GM19351 (cell line): ENCODE data around the gene COX7A1.
"Not testable (repeated sequence)": the region's sequence is repeated elsewhere in the genome, so short reads cannot be mapped to it uniquely, and the experiment has no call there.

ENCODE experiments used
- ATAC-seq: cut with Tn5 transposase; IDR thresholded peaks from one replicate; pipeline ENCODE4 v1.9.1; 2021; ENCODE audit warnings: mild to moderate bottlenecking, moderate library complexity; ENCODE audit not compliant: unreplicated experiment

COX7A1 gene

DNA sequence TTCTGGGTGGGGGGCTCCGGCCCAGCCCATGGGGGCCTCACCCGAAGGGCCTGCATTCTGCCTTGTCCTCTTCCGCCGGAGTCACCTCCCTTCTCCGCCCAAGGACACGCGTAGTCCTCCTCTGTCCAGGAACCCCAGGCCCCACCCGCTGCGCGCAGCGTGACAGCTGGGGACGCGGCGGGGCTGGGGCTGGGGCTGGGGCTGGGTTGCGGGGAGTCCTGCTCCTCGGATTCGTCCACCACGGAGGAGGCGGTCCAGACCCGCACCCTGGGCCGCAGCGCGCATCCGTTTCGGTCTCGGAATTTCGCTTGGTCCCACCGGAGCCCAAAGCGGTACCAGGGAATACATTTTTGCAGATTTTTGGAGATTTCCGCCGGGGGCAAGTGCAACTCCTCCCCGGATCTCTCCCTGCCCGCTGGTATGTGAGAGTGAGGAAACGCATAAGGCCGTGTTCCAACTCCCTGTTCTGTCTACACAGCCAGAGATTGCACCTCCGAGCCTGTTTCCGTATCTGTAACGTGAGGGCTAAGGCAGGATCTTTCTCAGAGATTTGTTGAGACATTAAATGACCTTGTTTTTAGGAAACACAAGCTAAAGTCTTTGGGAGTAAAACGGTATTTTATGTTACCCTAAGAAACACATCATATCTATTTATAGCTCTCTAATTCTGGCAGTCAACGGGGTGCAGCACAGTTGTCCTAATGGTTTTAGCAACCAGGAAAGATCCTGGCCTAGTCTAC is at the start of gene COX7A1:
COX7A1 (minus strand) TSS at position 96 of the 740 bp plus-strand sequence; CDS start at position 56, 40 bp downstream.
- ATAC-seq = no peak

DNA sequence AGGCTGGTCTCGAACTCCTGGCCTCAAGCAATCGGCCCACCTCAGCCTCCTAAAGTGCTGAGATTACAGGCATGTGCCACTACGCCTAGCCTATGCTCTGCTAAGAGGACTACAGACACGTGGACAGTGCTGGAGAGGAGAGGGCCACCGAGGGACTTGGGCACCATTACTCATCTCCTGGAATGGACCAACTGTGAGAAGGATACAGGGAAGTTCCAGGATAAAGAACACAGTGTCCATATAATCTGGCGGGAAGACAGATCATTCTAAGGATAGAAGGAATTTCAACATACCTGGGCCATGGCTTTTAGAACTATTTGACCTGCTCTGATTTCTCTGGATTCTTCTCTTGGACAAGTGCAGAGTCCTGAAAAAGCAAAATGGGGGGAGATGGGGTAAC is 49.4 kb upstream of the COX7A1 start:
- no peak for ATAC-seq

DNA sequence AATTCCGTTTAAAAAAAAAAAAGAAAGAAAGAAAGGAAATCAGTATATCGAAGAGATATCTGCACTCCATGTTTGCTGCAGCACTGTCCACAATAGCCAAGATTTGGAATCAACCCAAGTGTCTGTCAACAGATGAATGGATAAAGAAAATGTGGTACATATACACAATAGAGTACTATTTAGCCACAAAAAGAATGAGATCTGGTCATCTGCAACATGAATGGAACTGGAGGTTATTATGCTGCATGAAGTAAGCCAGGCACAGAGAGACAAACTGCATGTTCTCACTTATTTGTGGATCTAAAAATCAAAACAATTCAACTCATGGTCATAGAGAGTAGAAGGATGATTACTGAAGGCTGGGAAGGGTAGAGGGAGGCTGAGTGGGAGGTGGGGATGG is 45.9 kb upstream of the COX7A1 start:
- no peak for ATAC-seq

DNA sequence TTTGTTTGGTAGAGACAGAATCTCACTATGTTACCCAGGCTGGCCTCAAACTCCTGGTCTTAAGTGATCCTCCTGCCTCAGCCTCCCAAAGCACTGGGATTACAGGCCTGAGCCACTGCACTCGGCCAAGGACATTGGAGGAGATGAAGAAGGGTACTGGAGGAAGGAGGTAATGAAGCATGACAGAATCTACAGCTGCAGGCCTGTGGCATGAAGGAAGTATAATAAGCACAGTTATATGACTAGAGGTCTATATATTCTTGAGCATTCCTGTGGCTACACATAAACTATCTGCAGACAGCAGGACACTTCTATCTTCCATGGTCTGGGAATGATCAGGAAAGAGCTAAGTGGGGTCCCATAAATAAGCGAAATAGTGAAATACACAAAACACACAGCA is 44.0 kb upstream of the COX7A1 start:
- no peak for ATAC-seq

DNA sequence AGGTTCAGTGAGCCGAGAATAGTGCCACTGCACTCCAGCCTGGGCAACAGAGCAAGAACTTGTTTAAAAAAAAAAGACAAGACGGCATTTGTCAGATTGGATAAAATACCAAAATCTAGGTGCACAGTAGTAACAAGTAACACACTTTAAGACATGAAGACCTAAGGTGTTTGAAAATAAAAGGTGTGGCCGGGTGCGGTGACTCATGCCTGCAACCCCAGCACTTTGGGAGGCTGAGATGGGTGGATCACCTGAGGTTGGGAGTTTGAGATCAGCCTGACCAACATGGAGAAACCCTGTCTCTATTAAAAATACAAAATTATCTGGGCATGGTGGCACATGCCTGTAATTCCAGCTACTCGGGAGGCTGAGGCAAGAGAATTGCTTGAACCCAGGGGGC is 34.5 kb upstream of the COX7A1 start:
- ATAC-seq = not testable (repeated sequence)

DNA sequence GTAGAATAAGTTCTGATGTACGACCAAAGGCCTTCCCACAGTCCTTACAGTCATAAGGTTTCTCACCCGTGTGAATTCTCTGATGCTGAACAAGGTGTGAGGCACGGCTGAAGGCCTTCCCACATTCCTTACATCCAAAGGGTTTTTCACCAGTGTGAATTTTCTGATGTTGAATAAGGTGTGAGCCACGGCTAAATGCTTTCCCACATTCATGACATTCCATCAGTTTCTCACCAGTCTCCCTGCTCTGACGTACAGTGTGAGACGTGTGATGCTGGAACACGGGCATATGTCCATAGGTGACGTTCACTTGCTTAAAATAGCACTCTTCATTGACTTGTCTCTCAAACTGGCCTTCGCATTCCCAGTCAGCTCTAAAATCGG is 31.0 kb upstream of the COX7A1 start:
- no peak for ATAC-seq

DNA sequence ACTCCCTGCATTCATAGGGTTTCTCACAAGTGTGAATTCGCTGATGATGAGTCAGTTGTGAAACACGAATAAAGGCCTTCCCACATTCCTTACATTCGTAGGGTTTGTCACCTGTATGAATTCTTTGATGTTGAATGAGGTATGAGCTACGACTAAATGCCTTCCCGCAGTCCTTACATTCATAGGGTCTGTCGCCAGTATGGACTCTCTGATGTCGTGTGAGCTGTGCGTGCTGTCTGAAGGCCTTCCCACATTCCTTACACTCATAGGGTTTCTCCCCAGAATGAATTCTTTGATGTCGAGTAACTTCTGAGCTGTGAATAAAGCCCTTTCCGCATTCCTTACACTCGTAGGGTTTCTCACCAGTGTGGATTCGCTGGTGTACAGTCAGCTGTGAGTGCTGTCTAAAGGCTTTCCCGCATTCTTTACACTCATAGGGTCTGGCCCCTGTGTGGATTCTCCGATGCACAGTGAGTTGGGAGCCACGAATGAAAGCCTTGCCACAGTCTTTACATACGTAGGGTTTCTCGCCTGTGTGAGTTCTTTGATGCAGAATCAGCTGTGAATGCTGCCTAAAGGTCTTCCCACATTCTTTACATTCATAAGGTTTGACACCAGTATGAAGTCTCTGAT is 30.5 kb upstream of the COX7A1 start:
- no peak for ATAC-seq

DNA sequence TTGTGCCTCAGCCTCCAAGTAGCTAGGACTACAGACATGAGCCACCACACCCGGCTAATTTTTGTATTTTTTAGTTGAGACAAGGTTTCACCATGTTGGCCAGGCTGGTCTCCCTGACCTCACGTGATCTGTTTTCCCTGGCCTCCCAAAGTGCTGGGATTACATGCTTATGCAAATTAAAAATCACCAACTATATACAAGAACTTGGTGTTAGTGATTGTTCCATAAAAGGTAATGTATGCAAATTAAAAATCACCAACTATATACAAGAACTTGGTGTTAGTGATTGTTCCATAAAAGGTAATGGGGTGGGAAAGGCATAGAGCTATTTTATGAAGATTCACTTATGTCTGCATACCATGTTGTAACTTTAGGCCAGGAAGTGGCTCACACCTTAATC is 26.8 kb upstream of the COX7A1 start:
- not testable (repeated sequence) for ATAC-seq

DNA sequence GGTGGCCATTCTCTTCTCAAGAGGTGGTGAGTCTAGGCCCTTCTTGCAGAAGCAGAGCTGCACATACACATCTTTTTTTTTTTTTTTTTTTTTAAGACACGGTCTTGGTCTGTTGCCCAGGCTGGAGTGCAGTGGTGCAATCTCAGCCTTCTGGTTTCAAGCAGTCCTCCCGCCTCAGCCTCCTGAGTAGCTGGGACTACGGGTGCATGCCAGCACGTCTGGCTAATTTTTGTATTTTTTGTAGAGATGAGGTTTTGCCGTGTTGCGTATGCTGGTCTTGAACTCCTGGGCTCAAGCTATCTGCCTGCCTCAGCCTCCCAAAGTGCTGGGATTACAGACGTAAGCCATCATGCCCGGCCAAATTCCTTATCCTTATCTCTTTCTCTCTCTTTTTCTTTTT is 21.6 kb upstream of the COX7A1 start:
- not testable (repeated sequence) for ATAC-seq

DNA sequence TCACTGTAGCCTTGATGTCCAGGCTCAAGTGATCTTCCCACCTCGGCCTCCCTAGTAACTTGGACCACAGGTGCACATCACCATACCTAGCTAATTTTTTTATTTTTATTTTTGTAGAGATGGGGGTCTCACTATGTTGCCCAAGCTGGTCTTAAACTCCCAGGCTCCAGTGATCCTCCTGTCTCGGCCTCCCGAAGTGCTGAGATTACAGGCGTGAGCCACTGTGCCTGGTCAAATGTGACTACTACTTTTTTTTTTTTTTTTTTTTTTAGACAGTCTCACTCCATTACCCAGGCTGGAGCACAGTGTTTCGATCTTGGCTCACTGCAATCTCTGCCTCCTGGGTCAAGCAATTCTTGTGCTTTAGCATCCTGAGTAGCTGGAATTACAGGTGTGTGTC is 20.6 kb upstream of the COX7A1 start:
- no peak for ATAC-seq

DNA sequence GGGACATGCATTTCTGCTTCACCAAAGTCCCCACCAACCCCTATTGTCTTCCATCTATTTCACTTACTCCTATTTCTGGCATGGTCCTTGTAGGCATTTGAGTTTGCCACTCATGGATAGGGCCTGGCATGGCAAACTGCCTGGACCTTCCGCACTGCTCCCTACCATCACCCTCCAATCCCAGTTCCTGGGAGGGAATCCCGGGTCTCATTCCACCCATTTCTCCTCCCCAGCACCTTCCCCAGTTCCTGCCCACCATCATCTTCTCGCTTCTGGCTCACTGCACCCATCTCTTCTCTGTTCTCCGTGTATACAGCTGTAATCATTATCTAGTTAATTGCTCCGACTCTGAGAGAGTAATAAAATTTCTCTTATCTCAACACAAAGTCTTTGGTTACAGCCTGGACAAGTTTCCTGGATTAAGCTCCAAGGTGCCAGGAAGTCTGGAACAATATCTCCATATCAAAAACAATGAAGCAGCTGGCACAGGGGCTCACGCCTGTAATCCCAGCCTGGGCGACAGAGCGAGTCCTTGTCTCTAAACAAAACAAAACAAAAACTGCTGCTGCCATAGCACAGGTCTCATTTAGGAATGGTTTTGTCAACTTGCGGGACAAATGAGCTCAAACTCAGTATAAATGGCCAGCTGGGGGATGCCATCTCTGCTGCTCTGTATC is 17.0 kb upstream of the COX7A1 start:
- ATAC-seq = no peak

DNA sequence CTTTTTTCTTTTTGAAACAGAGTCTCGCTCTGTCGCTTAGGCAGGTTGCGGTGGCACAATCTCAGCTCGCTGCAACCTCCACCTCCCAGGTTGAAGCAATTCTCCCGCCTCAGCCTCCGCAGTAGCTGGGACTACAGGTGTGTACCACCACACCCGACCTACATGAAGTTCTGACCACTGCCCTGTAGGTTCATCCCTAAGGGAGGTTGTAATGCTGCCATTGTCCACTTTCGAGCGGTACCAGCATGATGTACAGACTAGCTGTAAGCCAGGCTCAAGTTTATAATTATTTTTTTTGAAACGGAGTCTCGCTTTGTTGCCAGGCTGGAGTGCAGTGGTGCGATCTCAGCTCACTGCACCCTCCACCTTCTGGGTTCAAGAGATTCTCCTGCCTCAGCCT is 11.6 kb upstream of the COX7A1 start:
- no peak for ATAC-seq

DNA sequence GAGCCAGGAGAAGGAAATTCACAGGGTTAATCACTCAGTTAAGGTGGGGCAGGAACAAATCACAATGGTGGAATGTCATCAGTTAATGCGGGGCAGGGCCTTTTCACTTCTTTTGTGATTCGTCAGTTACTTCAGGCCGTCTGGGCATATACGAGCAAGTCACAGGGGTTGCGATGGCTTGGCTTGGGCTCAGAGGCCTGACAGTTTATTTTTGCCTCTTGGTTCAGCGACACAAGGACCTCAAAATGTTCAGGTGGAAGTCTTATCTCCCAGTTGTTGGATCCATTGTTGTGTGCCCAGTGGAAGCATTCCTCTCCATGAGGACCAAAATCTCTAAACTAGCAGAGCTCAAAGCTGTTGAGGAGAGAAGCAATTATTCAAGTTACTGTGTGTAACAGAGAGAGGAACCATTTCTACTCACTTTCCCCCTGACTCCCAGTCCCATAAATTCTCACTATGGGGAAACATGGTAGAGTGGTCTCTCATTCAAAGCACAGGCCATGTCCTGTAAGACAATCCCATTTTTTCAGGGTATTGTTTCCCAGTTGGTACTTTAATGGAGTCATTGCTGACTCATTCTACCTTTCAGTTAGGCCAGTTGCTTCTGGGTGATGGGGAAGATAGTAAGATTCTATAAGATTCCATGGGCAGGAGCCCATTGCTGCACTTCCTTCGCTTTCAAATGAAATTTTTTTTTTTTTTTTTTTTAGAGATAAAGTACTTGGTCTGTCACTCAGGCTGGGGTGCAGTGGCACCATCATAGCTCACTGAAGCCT is 8.8 kb upstream of the COX7A1 start:
- ATAC-seq = no peak

DNA sequence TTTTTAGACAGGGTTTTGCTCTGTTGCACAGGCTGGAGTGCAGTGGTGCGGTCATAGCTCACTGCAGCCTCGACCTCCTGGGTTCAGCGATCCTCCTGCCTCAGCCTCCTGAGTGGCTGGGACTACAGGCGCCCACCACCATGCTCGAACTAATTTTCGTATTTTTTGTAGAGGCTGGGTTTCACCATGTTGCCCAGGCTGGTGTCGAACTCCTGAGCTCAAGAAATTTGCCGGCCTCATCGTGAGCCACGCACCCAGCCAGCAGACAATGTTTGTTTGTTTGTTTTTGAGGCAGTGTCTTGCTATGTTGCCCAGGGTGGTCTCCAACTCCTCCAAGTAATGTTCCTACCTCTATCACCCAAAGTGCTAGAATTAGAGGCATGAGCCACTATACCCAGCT is 879 bp upstream of the COX7A1 start:
- no peak for ATAC-seq

DNA sequence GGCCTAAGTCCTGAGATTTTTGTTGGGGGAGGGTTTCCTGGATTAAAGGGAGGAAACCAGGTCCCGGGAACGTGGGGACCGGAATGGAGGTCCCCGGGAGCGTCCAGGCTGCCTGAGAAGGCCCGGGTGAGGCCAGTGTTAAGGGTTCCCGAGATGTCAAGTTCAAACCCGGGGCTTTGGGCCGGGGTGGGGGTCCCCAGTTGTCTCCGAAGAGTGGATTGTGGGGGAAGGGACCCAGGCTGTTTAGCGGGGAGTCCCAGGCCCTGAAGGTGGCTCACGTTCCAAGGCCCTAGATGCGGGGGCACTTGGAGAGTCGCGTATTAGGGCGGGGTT is 262 bp downstream of the COX7A1 start:
- ATAC-seq = no peak

DNA sequence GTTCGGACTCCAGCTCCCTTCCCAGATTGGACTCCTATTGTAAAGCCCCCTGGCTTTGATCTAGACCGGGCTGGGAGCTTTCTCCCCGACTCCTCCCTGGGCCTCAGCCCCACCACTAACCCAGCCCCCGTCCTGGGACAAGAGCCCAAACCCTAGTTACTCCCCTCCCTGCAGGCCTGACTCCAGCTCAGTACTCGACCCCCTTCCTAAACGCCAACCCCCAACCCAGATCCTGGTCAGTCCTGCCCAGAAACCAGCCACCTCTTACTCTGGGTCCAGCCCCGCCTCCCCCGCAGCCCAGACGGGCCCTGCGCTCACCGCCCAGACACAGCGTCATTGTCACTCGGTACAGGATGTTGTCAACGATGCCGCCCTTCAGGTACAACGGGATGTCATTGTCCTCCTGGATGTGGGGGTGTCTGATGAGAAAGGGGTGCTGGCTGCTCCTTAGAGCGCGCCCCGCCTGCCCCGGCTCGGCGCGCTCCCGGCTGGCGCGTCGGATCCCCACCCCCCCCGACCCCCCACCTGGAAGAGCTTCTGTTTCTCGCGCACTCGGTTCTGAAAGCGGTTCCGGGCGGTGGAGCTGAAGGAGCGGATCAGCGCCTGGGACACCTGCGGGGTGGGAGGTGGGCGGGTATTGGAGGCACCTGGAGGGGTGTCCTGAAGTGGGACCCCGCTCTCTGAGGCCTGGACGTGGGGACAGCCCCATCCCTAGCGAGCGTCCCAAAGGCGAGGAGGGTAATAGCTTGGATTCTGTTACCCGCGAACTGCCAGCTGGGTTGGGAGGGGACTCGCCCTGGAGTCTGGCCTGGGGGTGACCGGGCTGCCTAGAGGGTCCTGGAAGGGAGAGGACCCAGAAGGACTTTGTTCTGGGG is 866 bp downstream of the COX7A1 start:
- no peak for ATAC-seq

DNA sequence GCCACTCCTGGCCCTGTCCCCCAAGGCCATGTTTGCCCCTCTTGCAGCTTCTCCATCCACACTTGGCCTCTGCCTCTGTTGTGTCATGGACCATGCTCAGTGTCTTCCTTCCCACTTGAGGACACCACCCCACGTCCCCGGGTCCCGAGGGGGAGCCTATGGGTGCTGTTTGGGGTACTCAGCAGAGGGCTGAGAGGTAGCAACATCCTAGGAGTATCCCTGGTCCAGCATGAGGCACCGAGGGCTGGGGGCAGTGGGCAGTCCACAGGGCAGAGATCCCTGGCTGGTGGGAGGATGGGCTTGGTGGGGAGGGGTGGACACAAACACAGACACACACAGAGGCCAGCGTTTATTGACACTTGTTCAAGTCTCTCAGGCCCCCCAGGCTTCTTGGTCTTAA is 1.7 kb downstream of the COX7A1 start:
- ATAC-seq = no peak

DNA sequence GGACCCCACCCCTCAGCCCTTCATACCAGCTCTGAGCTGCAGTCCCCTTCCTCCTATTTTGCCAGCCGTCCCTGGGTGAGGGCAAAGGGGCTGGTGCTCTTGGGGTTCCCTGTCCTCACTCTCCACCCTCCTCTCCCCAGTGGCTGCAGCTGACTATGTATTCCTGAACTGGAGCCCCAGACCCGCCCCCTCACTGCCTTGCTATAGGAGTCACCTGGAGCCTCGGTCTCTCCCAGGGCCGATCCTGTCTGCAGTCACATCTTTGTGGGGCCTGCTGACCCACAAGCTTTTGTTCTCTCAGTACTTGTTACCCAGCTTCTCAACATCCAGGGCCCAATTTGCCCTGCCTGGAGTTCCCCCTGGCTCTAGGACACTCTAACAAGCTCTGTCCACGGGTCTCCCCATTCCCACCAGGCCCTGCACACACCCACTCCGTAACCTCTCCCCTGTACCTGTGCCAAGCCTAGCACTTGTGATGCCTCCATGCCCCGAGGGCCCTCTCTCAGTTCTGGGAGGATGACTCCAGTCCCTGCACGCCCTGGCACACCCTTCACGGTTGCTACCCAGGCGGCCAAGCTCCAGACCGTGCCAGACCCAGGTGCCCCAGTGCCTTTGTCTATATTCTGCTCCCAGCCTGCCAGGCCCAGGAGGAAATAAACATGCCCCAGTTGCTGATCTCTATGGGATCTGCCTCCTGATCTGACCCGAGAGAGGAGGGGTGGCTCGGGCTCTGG is 2.4 kb downstream of the COX7A1 start:
- ATAC-seq = no peak

DNA sequence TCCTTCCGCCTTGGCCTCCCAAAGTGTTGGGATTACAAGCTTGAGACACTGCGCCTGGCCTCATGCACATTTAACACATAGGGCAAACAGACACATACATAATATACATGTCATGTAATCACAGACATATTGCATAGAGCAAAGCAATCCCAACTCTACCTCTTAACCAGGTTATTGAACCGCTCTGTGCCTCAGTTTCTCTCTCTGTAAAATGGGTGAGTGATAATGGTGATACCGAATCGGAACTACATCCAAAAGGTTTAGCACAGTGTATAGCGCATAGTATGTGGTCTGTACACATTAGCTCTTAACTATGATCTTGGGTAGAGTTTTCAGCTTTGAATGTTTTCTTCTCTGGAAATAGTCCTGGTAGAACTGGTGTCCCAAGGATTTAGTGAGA is 7.6 kb downstream of the COX7A1 start:
- ATAC-seq = no peak

DNA sequence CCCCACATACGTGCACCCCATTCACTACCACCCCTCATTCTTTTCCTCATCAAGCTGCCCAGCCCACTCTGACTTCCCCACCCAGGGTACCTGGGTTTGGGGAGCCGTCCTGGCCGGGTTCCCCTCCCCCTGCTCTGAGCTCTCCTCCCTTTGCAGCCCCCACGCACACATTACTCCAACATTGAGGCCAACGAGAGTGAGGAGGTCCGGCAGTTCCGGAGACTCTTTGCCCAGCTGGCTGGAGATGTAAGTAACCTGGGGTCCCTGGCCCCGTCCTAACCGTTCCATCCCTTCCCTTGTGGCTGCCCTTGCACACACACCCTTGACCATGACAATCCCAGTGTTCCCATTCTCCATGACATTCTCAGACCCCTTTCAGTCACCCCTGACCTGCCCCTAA is 9.8 kb downstream of the COX7A1 start:
- ATAC-seq = no peak
